ACHN (cell line): ENCODE data around the gene ARHGAP21.

Experiments used
- DNase-seq: peaks from one replicate; pipeline ENCODE4 v3.0.0-alpha.2; 2015
- in situ Hi-C: cut with HindIII; loops from 2 replicates; pipeline ENCODE4 v1.10.0; 2017; ENCODE audit warnings: low sequenced_read_pairs, low pct_ligation_motif_present, low pct_unique_long_range_greater_than_20kb

ARHGAP21 gene

GRCh38 chr10:24724381-24725228 lies 918 bp upstream of the ARHGAP21 start:
- in situ Hi-C loops = no loop called here
- peak; percentile 94 for DNase-seq

GRCh38 chr10:24723386-24723787 lies 300 bp downstream of the ARHGAP21 start:
- peak; percentile 33 for DNase-seq
- in situ Hi-C loops = no loop called here

- in situ Hi-C loops = no loop called here
- peak; percentile 54 for DNase-seq
These were observed 856 bp downstream of the ARHGAP21 start for GRCh38 chr10:24722676-24723385.

- no peak for DNase-seq
- in situ Hi-C loops = no loop called here
These were observed 1.5 kb downstream of the ARHGAP21 start for GRCh38 chr10:24722131-24722675.

- DNase-seq = no peak
- in situ Hi-C loops = no loop called here
These were observed 2.2 kb downstream of the ARHGAP21 start for GRCh38 chr10:24721229-24722106.

GRCh38 chr10:24720096-24720495 lies 3.6 kb downstream of the ARHGAP21 start:
- no peak for DNase-seq
- in situ Hi-C loops = no loop called here

- peak; percentile 44 for DNase-seq
These were observed 5.4 kb downstream of the ARHGAP21 start for GRCh38 chr10:24718031-24718855.

GRCh38 chr10:24716295-24716694 lies 7.4 kb downstream of the ARHGAP21 start:
- DNase-seq = no peak
- in situ Hi-C loops = no loop called here

More at GRCh38 chr10:24718031-24718855, 5.4 kb downstream of the ARHGAP21 start:
- in situ Hi-C loops = no loop called here

- DNase-seq = no peak
- in situ Hi-C loops = no loop called here
These were observed 8.4 kb downstream of the ARHGAP21 start for GRCh38 chr10:24715246-24715769.

GRCh38 chr10:24713086-24713485 lies 10.6 kb downstream of the ARHGAP21 start:
- no peak for DNase-seq
- in situ Hi-C loops = no loop called here

GRCh38 chr10:24711465-24711864 lies 12.2 kb downstream of the ARHGAP21 start:
- no peak for DNase-seq
- in situ Hi-C loops = no loop called here

GRCh38 chr10:24708081-24708480 lies 15.6 kb downstream of the ARHGAP21 start:
- no peak for DNase-seq
- in situ Hi-C loops = no loop called here

GRCh38 chr10:24707445-24707844 lies 16.2 kb downstream of the ARHGAP21 start:
- DNase-seq = no peak
- in situ Hi-C loops = no loop called here

- DNase-seq = peak; percentile 48
- in situ Hi-C loops = no loop called here
These were observed 17.1 kb downstream of the ARHGAP21 start for GRCh38 chr10:24706479-24707118.

GRCh38 chr10:24703700-24704099 lies 20.0 kb downstream of the ARHGAP21 start:
- DNase-seq = no peak
- in situ Hi-C loops = no loop called here

GRCh38 chr10:24701447-24701846 lies 22.2 kb downstream of the ARHGAP21 start:
- DNase-seq = no peak
- in situ Hi-C loops = no loop called here

- in situ Hi-C loops = no loop called here
These were observed 22.7 kb downstream of the ARHGAP21 start for GRCh38 chr10:24700948-24701347.

More at GRCh38 chr10:24700948-24701347, 22.7 kb downstream of the ARHGAP21 start:
- no peak for DNase-seq
